ENCODE measurements around the gene REPS1.

GRCh38 chr6:139029470-139030227 lies 41.6 kb upstream of the REPS1 start:
- TF ChIP-seq, protein P1, sequence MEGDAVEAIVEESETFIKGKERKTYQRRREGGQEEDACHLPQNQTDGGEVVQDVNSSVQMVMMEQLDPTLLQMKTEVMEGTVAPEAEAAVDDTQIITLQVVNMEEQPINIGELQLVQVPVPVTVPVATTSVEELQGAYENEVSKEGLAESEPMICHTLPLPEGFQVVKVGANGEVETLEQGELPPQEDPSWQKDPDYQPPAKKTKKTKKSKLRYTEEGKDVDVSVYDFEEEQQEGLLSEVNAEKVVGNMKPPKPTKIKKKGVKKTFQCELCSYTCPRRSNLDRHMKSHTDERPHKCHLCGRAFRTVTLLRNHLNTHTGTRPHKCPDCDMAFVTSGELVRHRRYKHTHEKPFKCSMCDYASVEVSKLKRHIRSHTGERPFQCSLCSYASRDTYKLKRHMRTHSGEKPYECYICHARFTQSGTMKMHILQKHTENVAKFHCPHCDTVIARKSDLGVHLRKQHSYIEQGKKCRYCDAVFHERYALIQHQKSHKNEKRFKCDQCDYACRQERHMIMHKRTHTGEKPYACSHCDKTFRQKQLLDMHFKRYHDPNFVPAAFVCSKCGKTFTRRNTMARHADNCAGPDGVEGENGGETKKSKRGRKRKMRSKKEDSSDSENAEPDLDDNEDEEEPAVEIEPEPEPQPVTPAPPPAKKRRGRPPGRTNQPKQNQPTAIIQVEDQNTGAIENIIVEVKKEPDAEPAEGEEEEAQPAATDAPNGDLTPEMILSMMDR (conservative IDR thresholded peaks at IDR 0.05; ENCODE audit: low read depth, low read length), result no peak
- no peak for TF ChIP-seq EZH2 (IDR thresholded peaks at IDR 0.05; ENCODE audit: borderline replicate concordance, low read depth, low read length, poor library complexity, severe bottlenecking)
